ENCODE data around the gene MOV10.

DNA sequence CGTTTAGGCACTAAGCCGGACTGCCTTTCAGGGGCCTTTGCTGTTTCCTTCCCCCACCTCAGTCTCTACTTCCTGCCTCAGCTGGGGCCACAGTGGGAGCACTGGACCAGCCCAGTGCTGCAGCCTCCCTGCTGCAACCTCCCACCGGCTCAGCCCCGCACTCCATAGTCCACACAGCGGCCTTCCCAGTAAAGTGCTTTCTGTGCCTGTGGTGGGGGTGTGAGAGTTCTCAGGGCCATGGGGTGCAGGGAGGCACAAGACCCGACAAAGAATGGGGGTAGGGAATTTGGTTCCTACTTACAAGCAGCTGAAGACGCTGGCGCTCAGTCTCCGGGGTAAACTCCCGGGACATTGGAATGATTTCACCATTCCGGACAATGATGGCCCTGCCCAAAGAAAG lies 37.2 kb downstream of the MOV10 start:
- TF ChIP-seq, protein P1, sequence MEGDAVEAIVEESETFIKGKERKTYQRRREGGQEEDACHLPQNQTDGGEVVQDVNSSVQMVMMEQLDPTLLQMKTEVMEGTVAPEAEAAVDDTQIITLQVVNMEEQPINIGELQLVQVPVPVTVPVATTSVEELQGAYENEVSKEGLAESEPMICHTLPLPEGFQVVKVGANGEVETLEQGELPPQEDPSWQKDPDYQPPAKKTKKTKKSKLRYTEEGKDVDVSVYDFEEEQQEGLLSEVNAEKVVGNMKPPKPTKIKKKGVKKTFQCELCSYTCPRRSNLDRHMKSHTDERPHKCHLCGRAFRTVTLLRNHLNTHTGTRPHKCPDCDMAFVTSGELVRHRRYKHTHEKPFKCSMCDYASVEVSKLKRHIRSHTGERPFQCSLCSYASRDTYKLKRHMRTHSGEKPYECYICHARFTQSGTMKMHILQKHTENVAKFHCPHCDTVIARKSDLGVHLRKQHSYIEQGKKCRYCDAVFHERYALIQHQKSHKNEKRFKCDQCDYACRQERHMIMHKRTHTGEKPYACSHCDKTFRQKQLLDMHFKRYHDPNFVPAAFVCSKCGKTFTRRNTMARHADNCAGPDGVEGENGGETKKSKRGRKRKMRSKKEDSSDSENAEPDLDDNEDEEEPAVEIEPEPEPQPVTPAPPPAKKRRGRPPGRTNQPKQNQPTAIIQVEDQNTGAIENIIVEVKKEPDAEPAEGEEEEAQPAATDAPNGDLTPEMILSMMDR (IDR thresholded peaks at IDR 0.05) = no peak
- no peak for TF ChIP-seq EP300 (IDR thresholded peaks at IDR 0.05)
